Activated naive CD4-positive, alpha-beta T cell treated with Interleukin-2 at 50 U/mL for 16 hours (primary cell): ENCODE data around the gene TENM3.

Experiments used
- DNase-seq: peaks from one replicate; pipeline ENCODE4 v3.0.0-alpha.2; 2020

TENM3 gene

GRCh38 chr4:182643801-182644682 lies 400.8 kb downstream of the TENM3 start:
- no peak for DNase-seq

DNA sequence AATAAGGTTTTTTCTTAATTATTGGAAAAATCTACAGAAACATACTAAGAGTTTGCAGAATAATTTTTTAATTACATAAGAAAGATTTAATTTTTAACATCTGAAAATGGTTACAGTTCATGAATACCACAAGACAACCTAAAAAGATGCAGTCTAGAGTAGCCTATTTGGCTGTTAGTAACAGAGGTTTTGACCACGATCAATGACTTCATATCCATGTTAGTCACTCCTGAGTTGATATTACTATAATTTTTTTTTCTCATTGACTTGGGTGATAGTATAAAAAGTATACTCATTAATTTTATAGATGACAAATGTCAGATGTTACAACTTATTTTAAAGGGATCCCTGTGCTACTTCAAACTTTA lies 401.5 kb downstream of the TENM3 start:
- no peak for DNase-seq

DNA sequence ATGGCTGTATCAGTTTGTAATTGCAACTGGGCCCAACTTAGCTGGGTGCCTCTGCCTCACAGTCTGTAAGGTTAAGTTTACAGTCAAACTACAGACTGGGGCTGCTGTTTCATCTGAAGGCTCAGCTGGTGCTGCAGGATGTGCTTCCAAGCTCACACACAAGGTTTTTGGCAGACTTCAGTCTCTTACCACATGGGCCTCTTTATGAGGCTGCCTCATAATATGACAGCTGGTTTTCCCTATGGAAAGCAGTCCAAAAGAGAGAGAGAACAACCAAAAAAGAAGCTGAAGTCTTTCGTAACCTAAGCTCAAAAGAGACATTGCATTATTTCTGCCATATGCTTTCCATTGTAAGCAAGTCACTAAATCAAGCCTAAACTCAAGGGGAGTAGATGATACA lies 402.3 kb downstream of the TENM3 start:
- DNase-seq: no peak

- no peak for DNase-seq
Observed at GRCh38 chr4:182647646-182648300, 404.6 kb downstream of the TENM3 start.

GRCh38 chr4:182648766-182649165 lies 405.6 kb downstream of the TENM3 start:
- DNase-seq: no peak

DNA sequence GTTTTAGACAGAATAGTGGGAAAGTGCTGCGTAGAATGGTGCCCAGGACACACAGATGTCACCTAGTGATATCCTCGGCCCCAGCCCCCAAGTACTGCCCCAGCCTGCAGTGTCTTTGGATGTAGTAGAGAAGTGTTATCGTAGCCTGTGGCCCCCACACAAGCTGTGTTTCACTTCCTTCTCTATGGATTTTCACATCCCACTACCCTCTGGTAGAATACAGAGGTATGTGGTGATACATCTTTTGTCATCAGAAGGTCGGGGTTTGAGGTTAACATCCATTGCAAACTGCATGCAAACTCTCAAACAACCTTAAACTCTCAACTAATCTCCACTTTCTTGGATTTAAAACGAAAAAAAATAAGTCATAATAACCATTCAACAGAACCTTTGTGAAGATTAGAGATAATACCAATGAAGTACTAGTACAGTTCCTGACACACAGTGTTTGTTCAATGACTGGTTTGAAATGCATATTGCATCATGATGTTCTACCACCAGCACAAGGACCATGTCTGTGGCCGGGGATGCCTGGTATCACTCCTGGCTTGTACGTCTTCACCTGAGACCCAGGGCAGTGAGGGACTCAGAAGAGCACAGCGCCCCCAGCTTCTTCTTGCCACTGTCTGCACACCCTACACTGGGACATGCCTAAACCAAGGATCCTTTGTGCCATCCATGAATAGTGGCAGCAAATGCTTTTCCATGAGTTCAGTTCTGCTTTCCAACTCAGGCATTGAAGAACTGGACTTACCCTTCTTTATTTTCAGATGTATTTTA lies 406.7 kb downstream of the TENM3 start:
- DNase-seq: no peak

GRCh38 chr4:182653596-182653995 lies 410.4 kb downstream of the TENM3 start:
- no peak for DNase-seq

GRCh38 chr4:182655340-182655739 lies 412.1 kb downstream of the TENM3 start:
- DNase-seq: no peak

- DNase-seq: no peak
Observed at GRCh38 chr4:182662551-182662950, 419.3 kb downstream of the TENM3 start.

DNA sequence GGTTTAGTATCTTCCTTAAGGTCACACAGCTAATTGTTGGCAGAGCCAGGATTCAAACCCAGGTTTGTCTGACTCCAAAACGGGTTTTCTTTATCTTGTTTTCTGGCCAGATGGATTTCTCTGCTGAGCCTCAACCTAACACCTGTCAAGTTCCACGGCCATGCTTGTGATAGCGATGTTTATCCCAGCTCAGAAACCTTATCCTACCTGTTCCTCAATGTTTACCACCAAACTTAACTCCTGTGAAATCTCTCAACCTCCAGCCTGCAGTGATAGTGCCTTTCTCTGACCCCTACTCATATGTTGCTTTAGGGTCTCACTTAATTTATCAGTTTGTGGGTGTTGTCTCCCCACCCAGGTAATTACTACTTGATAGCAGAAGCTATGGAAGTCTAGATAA lies 428.0 kb downstream of the TENM3 start:
- DNase-seq: no peak

DNA sequence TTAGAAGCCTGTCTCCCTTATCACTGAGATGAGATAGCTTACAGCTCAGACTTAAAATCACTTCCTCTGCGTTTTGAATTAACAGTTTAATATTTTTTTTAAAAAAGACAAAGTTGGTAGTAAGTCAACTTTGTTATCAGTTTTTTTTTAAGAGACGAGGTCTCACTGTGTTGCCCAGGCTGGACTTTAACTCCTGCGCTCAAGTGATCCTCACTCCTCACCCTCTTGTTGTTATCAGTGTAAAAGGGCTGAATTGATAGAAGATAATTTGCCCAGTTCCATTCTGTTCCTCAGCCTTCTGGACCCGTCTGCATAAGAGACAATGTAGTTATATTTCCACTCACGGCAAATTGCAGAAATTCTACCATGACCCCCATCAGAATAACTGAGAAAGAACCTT lies 428.5 kb downstream of the TENM3 start:
- no peak for DNase-seq

DNA sequence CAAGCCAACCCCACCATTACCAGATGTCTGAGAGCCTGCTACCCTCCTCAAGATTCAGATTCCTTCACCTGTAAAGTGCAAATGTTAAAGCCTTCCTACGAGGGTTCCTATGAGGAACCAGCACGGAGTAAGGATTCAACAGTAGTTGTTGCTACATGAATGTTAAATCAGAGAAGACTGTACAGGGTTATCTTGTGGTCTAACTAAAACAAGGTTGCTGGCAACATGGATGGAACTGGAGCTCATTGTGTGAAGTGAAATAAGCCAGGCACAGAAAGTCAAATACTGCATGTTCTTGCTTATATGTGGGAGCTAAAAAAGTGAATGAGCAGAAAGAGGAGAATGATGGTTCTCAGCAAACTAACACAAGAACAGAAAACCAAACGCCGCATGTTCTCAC lies 435.4 kb downstream of the TENM3 start:
- DNase-seq: no peak

GRCh38 chr4:182679533-182679932 lies 436.3 kb downstream of the TENM3 start:
- no peak for DNase-seq

GRCh38 chr4:182680234-182680653 lies 437.0 kb downstream of the TENM3 start:
- DNase-seq: no peak

- no peak for DNase-seq
Observed at GRCh38 chr4:182683661-182684060, 440.5 kb downstream of the TENM3 start.

- DNase-seq: no peak
Observed at GRCh38 chr4:182684796-182685195, 441.6 kb downstream of the TENM3 start.

- no peak for DNase-seq
Observed at GRCh38 chr4:182688081-182688480, 444.9 kb downstream of the TENM3 start.

DNA sequence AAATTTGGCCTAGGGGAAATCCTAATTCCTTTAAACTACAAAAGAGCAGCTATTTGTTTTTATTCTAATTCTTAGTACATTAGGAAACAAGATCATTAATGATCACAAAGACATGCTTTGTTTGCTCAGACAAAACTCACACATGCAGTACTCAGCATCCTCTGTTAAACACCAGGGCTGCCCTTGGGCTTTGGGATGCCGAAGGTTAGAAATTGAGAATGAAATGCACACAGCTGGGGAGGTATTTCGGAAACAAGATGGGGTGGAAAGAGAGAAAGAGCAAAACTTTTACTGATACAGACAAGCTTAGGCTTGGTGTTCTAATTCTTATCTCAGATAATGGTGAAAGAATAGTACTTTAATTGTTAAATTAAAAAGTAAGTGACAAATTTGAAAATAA lies 451.3 kb downstream of the TENM3 start:
- no peak for DNase-seq

- no peak for DNase-seq
Observed at GRCh38 chr4:182695009-182695408, 451.8 kb downstream of the TENM3 start.

DNA sequence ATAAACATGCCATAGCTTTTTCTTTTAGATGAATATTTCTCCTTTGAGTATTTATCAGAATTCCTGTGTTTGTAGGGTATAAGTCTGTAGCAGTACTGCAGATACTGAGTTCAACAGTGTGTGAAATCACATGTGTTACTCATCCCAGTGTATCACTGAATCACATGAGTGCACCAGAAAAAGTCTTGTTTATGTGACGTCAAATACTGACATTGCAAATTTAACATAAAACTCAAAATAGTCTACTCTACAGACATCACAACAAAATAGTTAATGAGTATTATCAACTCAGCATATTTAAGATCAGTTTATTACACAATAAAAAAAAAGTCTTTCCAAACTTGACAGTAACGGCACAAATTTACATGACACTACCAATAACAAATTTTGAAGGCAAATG lies 452.6 kb downstream of the TENM3 start:
- DNase-seq: no peak

DNA sequence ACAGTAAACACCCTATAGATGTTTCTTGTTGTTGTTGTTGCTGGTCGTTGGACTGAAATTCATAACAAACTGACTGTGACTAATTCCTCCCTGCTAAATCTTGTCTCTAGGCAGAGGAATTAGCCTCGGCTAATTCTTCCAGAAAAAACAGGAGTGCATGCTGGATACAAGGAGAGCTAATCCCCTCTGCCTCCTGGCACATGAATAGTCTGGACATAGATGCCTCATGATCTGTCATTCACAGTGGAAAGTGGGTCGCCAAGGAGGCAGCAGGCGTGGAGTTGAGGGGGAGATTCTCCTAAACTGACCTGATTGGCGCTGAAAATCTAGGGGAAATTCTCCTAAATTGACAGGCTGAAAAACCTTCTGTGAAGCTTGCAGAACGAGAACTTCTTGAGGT lies 453.9 kb downstream of the TENM3 start:
- DNase-seq: no peak

GRCh38 chr4:182698212-182698611 lies 455.0 kb downstream of the TENM3 start:
- no peak for DNase-seq

DNA sequence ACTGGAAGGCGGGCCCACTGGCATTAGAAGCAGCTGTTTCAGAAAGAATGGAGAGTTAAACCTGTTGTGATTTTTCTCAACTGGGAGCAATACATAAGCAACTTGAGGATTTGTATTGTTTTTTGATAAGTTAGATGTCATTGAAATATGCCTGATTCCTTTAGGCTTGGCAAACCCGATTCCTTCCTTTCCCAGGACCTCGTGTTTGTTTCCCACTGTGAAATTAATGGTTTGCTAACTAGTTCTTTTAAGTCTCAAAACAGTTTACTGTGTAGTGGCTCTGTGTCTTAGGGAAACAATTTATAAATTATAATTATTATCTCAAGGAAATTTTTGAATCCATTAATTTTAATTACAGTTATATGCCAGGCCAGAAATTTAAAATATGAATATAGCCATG lies 456.0 kb downstream of the TENM3 start:
- DNase-seq: no peak

DNA sequence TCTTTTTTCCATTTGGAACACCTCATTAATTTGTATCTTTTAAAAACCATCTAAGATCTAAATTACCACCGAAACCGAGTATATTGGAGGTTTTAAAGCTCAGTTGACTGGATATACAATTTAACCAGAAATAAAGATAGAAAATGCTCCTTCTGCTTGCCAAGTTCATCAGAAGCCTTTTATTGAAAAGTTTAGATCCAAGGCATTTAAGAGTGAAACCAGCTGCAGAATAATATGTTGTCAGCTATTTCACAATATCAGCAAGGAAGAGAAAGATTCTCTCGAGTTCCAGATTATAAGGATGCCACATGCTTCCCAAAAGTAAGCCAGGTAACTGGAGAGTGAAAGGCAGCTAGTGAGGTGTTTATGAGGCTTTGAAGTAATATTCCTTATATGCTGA lies 456.6 kb downstream of the TENM3 start:
- DNase-seq: no peak
